NCI-H1930 (cell line): ENCODE measurements around the gene SH2D1A.

ENCODE experiments used
- DNase-seq, 2 experiments: peaks; one replicate each; lab custom pipeline; 2025; lab: John Stamatoyannopoulos, UW

SH2D1A gene

DNA sequence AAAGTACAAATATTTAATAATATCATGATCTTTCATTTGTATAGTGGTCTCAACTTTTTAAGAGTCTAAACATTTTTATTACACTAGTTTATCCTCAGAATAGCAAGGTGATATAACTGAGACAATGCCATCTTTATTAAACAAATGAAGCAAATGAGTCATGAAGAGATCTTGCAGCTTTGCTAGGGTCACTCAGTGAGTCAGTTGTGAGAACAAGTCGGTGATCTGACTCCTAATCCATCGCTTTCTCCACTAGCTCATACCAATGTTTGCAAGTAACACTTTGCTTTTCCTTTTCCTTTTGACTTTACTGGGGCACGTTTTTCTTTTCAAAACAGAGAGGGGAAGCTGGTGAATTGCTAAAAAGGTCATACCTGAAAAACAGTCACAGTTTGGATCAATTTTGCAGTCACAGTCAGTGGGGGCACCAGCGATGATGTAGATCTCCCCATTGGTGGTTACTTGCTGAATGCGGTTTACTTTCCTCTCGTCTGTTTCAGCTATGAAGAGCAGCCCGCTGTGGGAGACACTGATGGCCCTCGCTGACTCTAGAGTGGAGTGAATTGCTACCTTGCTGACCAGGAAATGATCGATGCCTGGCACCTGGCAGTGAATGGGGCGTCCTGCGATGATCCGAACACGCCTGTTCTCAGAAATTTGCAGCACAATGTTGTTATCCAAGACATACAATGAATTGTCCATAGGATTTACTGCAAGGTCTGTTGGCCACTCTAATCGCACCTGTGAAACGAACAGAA is 75.7 kb downstream of the SH2D1A start:
- DNase-seq, result no peak
